Mesodermal cell (in vitro differentiated cells): Measurements from ENCODE around the gene TCEA3.
A peak's percentile ranks its signal among the peaks of the same experiment; 100 is the strongest.

ENCODE experiments used
- H3K27ac ChIP-seq: 2 replicates; pipeline ENCODE4 v1.7.0; 2013; ENCODE audit warnings: mild to moderate bottlenecking, low read depth, low read length, moderate library complexity; ENCODE audit not compliant: severe bottlenecking
- H3K36me3 ChIP-seq: 2 replicates; pipeline ENCODE4 v1.7.1; 2013; ENCODE audit warnings: mild to moderate bottlenecking, low read length, moderate library complexity; ENCODE audit not compliant: control insufficient read depth, insufficient read depth
- H3K4me1 ChIP-seq: one replicate; pipeline ENCODE4 v1.7.1; 2013; ENCODE audit warnings: mild to moderate bottlenecking, low read length; ENCODE audit not compliant: insufficient read depth, control insufficient read depth, poor library complexity, severe bottlenecking
- H3K4me3 ChIP-seq: 2 replicates; pipeline ENCODE4 v1.7.0; 2013; ENCODE audit warnings: low read length, control low read depth, mild to moderate bottlenecking; ENCODE audit not compliant: insufficient read depth, poor library complexity, severe bottlenecking; ENCODE audit errors: extremely low read depth
- H3K9me3 ChIP-seq: 2 replicates; pipeline ENCODE4 v1.7.1; 2013; ENCODE audit warnings: mild to moderate bottlenecking, low read length, moderate library complexity; ENCODE audit not compliant: control insufficient read depth
- WGBS, 2 experiments: methylation state at CpG; one replicate each; pipeline ENCODE4 v1.1.5; 2013; ENCODE audit warnings: missing lambda C conversion rate in 2 of 2; ENCODE audit not compliant: insufficient coverage in 2 of 2; 5-methylcytosine and 5-hydroxymethylcytosine counted together

The TCEA3 gene

GRCh38 chr1:23402286-23403037 is 22.1 kb downstream of the TCEA3 start:
- Histone ChIP-seq H3K4me3 (no peak overlapping the region), H3K9me3 (no peaks in the 10 kb centered on the region), H3K27ac (peak overlapping the region; percentile 33), H3K4me1 (peaks cover 23% of the 10 kb centered on the region), H3K36me3 (no peaks in the 10 kb centered on the region)
- 82 to 92% methylated on average over 6 to 7 of the region's 11 CpGs for WGBS, 2 experiments

GRCh38 chr1:23401313-23401712 is 23.2 kb downstream of the TCEA3 start:
- Histone ChIP-seq H3K27ac (no peak overlapping the region), H3K4me3 (no peak overlapping the region), H3K36me3 (no peaks in the 10 kb centered on the region), H3K4me1 (peaks cover 23% of the 10 kb centered on the region), H3K9me3 (no peaks in the 10 kb centered on the region)
- WGBS, 2 experiments = 82 to 93% methylated on average over 4 to 5 of the region's 6 CpGs

DNA sequence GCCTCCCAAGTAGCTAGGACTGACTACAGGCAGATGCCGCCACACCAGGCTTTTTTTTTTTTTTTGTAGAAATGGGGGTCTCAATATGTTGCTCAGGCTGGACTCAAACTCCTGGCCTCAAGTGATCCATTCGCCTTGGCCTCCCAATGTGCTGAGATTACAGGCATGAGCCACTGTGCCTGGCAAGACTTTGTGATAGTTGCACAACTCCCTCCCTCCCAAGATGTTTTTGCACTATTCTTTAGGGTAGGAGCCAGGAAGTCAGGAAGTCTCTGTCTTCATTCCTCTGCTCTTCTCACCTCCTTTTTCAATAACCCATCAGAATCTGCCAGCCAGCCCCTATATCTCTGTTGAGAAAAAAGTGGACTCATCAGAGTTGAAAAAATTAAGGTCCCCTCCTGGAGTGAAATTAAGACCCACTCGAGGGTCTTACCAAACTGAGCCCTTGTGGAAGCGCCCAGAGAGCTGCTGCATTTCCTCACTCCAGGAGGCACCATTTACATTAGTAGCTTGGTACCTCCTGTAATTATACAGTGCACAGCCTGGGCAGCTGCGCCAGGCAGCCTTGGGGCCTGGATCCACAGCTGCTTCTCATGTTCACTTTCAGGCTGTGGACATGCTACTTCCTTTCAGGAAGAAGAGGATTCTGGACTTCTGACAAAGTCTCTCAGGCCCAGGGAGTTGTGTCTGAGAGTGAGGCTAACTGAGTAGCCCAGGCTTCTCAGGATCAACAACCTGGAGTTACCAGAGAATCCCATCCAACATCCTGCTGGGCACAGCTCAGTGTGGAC is 24.0 kb downstream of the TCEA3 start:
- 76 to 96% methylated on average over 4 of the region's 5 CpGs for WGBS, 2 experiments
- Histone ChIP-seq H3K4me3 (no peak overlapping the region), H3K4me1 (peaks cover 23% of the 10 kb centered on the region), H3K36me3 (no peaks in the 10 kb centered on the region), H3K27ac (no peak overlapping the region), H3K9me3 (no peaks in the 10 kb centered on the region)

- Histone ChIP-seq H3K4me1 (peaks cover 29% of the 10 kb centered on the region), H3K36me3 (no peaks in the 10 kb centered on the region), H3K4me3 (no peak overlapping the region), H3K9me3 (no peaks in the 10 kb centered on the region), H3K27ac (no peak overlapping the region)
- WGBS, 2 experiments = no CpG with 5 or more reads among the region's 1 CpG
Observed at GRCh38 chr1:23399229-23399628, 25.3 kb downstream of the TCEA3 start.

DNA sequence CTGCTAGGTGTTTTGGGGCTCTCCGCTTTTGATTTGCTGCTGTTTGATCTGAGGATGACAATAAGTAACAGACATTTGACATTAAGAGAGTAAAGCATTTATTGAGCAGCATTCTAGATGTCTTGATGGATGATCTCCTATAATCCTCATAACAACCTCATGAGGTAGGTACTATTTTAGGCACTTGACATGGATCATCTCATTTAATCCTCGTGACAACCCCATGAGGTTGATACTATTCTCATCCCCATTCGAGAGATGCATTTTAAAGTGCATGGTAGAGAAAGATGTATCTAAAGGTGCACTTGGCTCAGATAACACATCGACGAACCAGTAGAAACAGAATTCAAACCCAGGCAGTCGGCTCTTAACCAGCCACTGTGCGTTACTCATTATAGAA is 26.6 kb downstream of the TCEA3 start:
- H3K4me1 ChIP-seq = peaks cover 20% of the 10 kb centered on the region
- no peak overlapping the region for H3K27ac ChIP-seq
- 95 to 100% methylated on average over 2 to 6 of the region's 7 CpGs for WGBS, 2 experiments

DNA sequence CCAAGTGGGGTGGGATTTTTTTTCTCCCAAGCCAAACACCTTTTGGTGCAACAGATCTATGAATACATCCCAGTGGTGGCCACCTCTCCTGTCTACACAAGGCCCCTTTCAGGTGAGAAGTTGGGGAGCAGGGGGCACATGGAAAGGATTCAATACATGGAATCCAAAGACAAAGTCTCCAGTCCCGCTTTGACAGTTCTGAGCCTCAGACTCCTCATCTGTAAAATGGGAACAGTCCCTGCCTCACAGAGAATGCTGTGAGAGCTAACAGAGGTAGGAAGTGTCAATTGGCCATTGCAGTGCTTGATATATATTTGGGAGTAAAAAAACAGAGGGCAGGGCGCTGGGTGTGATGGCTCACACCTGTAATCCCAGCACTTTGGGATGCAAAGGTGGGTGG is 28.2 kb downstream of the TCEA3 start:
- Histone ChIP-seq H3K27ac (no peak overlapping the region), H3K4me1 (peaks cover 12% of the 10 kb centered on the region), H3K9me3 (no peaks in the 10 kb centered on the region), H3K36me3 (no peaks in the 10 kb centered on the region), H3K4me3 (no peak overlapping the region)
- 86 to 93% methylated on average over 2 of the region's 2 CpGs for WGBS, 2 experiments

More for the DNA sequence above, 26.6 kb downstream of the TCEA3 start:
- Histone ChIP-seq H3K36me3 (no peaks in the 10 kb centered on the region), H3K4me3 (no peak overlapping the region), H3K9me3 (no peaks in the 10 kb centered on the region)

DNA sequence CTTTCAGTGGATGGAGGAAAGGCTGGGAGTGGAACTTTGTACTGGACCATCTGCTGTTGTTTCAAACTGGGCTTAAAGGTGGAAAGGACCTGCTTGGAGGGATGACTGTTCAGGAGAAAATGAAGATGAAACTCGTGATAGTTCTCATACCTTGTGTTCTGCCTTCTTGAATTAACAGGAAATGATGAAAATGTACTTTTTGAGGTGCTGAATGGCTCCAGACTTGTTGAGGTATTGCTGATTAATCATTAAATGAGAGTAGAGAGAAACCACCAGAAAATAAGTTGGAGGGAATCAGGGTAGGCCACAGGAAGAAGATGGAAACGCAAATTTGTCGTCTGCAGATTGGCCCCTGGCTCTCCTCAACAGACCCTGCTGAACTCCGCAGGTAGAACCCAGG is 28.7 kb downstream of the TCEA3 start:
- no peak overlapping the region for H3K27ac ChIP-seq
- WGBS, 2 experiments = 77 to 78% methylated on average over 3 to 4 of the region's 4 CpGs
- no peak overlapping the region for H3K4me3 ChIP-seq
- H3K36me3 ChIP-seq = no peaks in the 10 kb centered on the region
- H3K9me3 ChIP-seq = no peaks in the 10 kb centered on the region
- H3K4me1 ChIP-seq = peaks cover 8% of the 10 kb centered on the region

DNA sequence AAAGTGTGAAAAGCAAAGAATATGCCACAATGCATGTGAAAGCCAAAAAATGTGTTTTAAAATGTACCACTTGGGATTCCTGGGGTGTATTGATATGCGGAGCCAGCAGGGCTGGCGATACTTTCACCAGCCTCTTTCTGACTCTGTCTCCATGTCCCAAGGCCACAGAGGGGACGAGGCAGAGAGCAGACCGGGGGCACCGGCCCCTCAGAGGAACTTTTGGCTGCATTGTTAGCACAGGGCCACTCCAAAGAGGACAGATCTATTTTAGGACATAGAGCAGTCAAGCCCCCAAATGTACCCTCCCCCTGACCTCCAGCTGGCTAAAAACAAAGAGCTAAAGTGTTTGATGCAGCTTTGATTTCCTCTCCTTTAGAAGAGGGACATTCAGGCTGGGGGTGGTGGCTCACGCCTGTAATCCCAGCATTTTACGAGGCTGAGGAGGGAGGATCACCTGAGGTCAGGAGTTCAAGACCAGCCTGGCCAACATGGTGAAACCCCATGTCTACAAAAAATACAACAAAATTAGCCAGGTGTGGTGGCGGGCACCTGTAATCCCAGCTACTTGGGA is 29.3 kb downstream of the TCEA3 start:
- Histone ChIP-seq H3K4me1 (peaks cover 6% of the 10 kb centered on the region), H3K36me3 (no peaks in the 10 kb centered on the region), H3K4me3 (no peak overlapping the region), H3K9me3 (no peaks in the 10 kb centered on the region), H3K27ac (peak overlapping the region; percentile 53)
- WGBS, 2 experiments = 42 to 48% methylated on average over 6 to 8 of the region's 8 CpGs

DNA sequence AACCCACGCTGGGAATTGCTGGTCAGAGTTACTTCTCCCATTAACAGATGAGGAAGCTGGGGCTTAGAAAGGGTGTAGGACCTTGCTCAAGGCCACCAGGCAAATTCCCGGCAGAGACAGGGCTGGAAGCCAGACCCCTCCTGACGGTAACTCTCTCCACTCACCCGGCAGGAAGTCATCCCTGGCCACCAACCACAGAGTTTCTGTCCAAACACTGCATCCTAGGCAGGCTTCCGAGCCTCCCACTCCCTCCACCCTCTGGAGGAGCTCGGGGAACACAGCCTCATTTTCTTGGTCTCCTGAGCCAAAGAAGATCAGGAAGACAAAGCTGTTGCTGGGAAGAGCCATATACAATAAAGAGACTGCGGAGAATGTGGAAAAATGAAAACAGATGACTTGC is 29.9 kb downstream of the TCEA3 start:
- Histone ChIP-seq H3K4me1 (peaks cover 6% of the 10 kb centered on the region), H3K36me3 (no peaks in the 10 kb centered on the region), H3K4me3 (no peak overlapping the region), H3K27ac (peak overlapping the region; percentile 53), H3K9me3 (no peaks in the 10 kb centered on the region)
- WGBS, 2 experiments = 5 to 6% methylated on average over 2 to 4 of the region's 7 CpGs

GRCh38 chr1:23394181-23394580 is 30.4 kb downstream of the TCEA3 start:
- H3K36me3 ChIP-seq = no peaks in the 10 kb centered on the region
- H3K9me3 ChIP-seq = no peaks in the 10 kb centered on the region
- peaks cover 6% of the 10 kb centered on the region for H3K4me1 ChIP-seq
- WGBS, 2 experiments = 88 to 89% methylated on average over 1 to 3 of the region's 4 CpGs
- H3K27ac ChIP-seq = peak overlapping the region; percentile 53
- H3K4me3 ChIP-seq = no peak overlapping the region
